Measurements from ENCODE around the gene HBD. TPM values are rescaled to one million over a fixed set of nuclear protein-coding genes. Genes with fewer than 3 reads are reported as not detected.

HBD gene
- total and polyA plus RNA-seq, 2 donors from 2014 or later: 1.3 to 5.6 TPM

GRCh38 chr11:5232821-5233220 is 1.5 kb downstream of the HBD start:
- TF ChIP-seq CTCF (IDR thresholded peaks at IDR 0.05; ENCODE audit: borderline replicate concordance, extremely low read depth, insufficient read depth): no peak
- H3K9me3 ChIP-seq (ENCODE audit: control insufficient read depth in 2 of 3, insufficient read depth in 1 of 3, low read length in 3 of 3): no peaks in the 10 kb centered on the region

GRCh38 chr11:5232176-5232575 is 2.1 kb downstream of the HBD start:
- Histone ChIP-seq H3K36me3 (ENCODE audit: control insufficient read depth in 2 of 3, insufficient read depth in 3 of 3, low read length in 3 of 3) (no peaks in the 10 kb centered on the region), H3K4me1 (ENCODE audit: control insufficient read depth in 2 of 3, insufficient read depth in 2 of 3, low read depth in 1 of 3, low read length in 3 of 3) (peaks cover 0 to 6% (median 0%) of the 10 kb centered on the region in 3 donors), H3K4me3 (ENCODE audit: low read length in 3 of 3) (no peak overlapping the region), H3K9ac (ENCODE audit: low read length in 3 of 3) (no peak overlapping the region), H3K27ac (ENCODE audit: low read depth in 2 of 2, low read length in 2 of 2) (no peak overlapping the region), H3K9me3 (ENCODE audit: control insufficient read depth in 2 of 3, insufficient read depth in 1 of 3, low read length in 3 of 3) (no peaks in the 10 kb centered on the region), H3K27me3 (ENCODE audit: control insufficient read depth, insufficient read depth, low read length) (no peaks in the 10 kb centered on the region)
- FAIRE-seq (no peak), DNase-seq (no peak)
- no peak for TF ChIP-seq CTCF (IDR thresholded peaks at IDR 0.05; ENCODE audit: borderline replicate concordance, extremely low read depth, insufficient read depth)
- intact Hi-C loops (cut with DNase I): no loop called here

More at GRCh38 chr11:5232821-5233220, 1.5 kb downstream of the HBD start:
- H3K36me3 ChIP-seq (ENCODE audit: control insufficient read depth in 2 of 3, insufficient read depth in 3 of 3, low read length in 3 of 3): no peaks in the 10 kb centered on the region
- intact Hi-C loops (cut with DNase I): no loop called here
- H3K4me3 ChIP-seq (ENCODE audit: low read length in 3 of 3): no peak overlapping the region
- H3K27me3 ChIP-seq (ENCODE audit: control insufficient read depth, insufficient read depth, low read length): no peaks in the 10 kb centered on the region
- peaks cover 0 to 6% (median 0%) of the 10 kb centered on the region in 3 donors for H3K4me1 ChIP-seq (ENCODE audit: control insufficient read depth in 2 of 3, insufficient read depth in 2 of 3, low read depth in 1 of 3, low read length in 3 of 3)
- FAIRE-seq (no peak), DNase-seq (no peak)
- H3K27ac ChIP-seq (ENCODE audit: low read depth in 2 of 2, low read length in 2 of 2): no peak overlapping the region
- H3K9ac ChIP-seq (ENCODE audit: low read length in 3 of 3): no peak overlapping the region

- FAIRE-seq (no peak), DNase-seq (no peak)
- H3K27me3 ChIP-seq (ENCODE audit: control insufficient read depth, insufficient read depth, low read length): no peaks in the 10 kb centered on the region
- no peaks in the 10 kb centered on the region for H3K36me3 ChIP-seq (ENCODE audit: control insufficient read depth in 2 of 3, insufficient read depth in 3 of 3, low read length in 3 of 3)
- intact Hi-C loops (cut with DNase I): no loop called here
- no peak overlapping the region for H3K9ac ChIP-seq (ENCODE audit: low read length in 3 of 3)
- TF ChIP-seq CTCF (IDR thresholded peaks at IDR 0.05; ENCODE audit: borderline replicate concordance, extremely low read depth, insufficient read depth): no peak
- no peak overlapping the region for H3K27ac ChIP-seq (ENCODE audit: low read depth in 2 of 2, low read length in 2 of 2)
- H3K4me1 ChIP-seq (ENCODE audit: control insufficient read depth in 2 of 3, insufficient read depth in 2 of 3, low read depth in 1 of 3, low read length in 3 of 3): peaks cover 0 to 6% (median 0%) of the 10 kb centered on the region in 3 donors
- no peaks in the 10 kb centered on the region for H3K9me3 ChIP-seq (ENCODE audit: control insufficient read depth in 2 of 3, insufficient read depth in 1 of 3, low read length in 3 of 3)
- no peak overlapping the region for H3K4me3 ChIP-seq (ENCODE audit: low read length in 3 of 3)
These were observed 3.2 kb downstream of the HBD start for GRCh38 chr11:5231111-5231510.

- no peak for DNase-seq
- no peaks in the 10 kb centered on the region for H3K36me3 ChIP-seq (ENCODE audit: control insufficient read depth in 2 of 3, insufficient read depth in 3 of 3, low read length in 3 of 3)
- intact Hi-C loops (cut with DNase I): no loop called here
- no peak overlapping the region for H3K9ac ChIP-seq (ENCODE audit: low read length in 3 of 3)
- peaks cover 0 to 6% (median 0%) of the 10 kb centered on the region in 3 donors for H3K4me1 ChIP-seq (ENCODE audit: control insufficient read depth in 2 of 3, insufficient read depth in 2 of 3, low read depth in 1 of 3, low read length in 3 of 3)
- no peaks in the 10 kb centered on the region for H3K9me3 ChIP-seq (ENCODE audit: control insufficient read depth in 2 of 3, insufficient read depth in 1 of 3, low read length in 3 of 3)
- no peaks in the 10 kb centered on the region for H3K27me3 ChIP-seq (ENCODE audit: control insufficient read depth, insufficient read depth, low read length)
- no peak overlapping the region for H3K4me3 ChIP-seq (ENCODE audit: low read length in 3 of 3)
- no peak overlapping the region for H3K27ac ChIP-seq (ENCODE audit: low read depth in 2 of 2, low read length in 2 of 2)
- no peak for FAIRE-seq
- no peak for TF ChIP-seq CTCF (IDR thresholded peaks at IDR 0.05; ENCODE audit: borderline replicate concordance, extremely low read depth, insufficient read depth)
These were observed 4.0 kb downstream of the HBD start for GRCh38 chr11:5230266-5230665.

Measured in kidney (tissue), 14 donors.